Measurements from ENCODE around the gene CLINT1.
"Not testable (repeated sequence)": the region's sequence is repeated elsewhere in the genome, so short reads cannot be mapped to it uniquely, and the experiment has no call there.

The CLINT1 gene

DNA sequence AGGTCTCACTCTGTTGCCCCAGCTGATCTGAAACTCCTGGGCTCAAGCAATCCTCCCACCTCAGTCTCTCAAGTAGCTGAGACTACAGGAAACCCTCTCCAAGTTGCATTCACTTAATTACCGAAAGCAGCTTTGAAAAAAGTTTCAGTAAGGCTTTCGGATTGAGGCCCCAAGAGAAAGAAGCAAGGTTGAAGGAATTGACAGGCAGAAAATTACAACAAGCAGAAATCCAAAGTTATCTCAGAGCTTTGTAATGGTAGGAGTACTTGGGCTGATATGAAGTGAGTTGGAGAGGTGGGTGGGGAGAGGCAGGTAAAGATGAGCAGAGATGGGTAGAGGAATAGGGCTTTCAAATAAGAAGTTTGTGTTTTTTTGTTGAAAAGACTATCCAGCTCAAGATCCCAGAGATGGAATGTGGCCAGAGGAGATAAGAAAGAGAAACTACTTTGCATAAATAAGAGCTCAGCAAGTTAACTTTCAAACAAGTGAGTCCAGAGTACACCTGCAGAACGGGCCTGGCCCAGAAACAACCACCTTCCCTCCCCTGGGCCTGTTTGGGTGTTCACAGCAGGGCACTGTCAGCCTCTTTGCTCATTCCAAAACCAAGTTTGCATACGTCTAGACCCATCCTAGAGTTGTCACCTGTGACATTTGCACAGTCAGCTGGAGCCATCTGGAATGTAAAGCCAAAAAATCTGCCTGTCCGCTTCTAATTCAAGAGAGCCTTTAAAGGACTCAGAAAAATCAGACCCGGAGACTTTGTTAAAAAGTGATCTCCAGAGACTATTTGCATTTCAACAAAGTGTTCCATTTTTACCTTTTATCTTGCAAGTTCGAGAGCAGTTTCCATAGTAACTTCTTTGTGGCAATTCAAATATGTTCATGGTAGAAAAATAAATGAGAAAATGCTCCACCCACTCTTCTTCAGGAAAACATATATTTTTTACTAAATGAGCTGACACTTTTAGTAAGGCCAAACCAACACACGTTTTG, 2.2 kb upstream of the CLINT1 start:
- no peak for DNase-seq (ENCODE audit: low spot score)
- Histone ChIP-seq H3K27ac (no peak overlapping the region), H3K4me3 (no peak overlapping the region)
- TF ChIP-seq, protein P1, sequence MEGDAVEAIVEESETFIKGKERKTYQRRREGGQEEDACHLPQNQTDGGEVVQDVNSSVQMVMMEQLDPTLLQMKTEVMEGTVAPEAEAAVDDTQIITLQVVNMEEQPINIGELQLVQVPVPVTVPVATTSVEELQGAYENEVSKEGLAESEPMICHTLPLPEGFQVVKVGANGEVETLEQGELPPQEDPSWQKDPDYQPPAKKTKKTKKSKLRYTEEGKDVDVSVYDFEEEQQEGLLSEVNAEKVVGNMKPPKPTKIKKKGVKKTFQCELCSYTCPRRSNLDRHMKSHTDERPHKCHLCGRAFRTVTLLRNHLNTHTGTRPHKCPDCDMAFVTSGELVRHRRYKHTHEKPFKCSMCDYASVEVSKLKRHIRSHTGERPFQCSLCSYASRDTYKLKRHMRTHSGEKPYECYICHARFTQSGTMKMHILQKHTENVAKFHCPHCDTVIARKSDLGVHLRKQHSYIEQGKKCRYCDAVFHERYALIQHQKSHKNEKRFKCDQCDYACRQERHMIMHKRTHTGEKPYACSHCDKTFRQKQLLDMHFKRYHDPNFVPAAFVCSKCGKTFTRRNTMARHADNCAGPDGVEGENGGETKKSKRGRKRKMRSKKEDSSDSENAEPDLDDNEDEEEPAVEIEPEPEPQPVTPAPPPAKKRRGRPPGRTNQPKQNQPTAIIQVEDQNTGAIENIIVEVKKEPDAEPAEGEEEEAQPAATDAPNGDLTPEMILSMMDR (IDR thresholded peaks at IDR 0.05): no peak

- peak overlapping the region; percentile 94 for H3K4me3 ChIP-seq
- H3K27ac ChIP-seq: peak overlapping the region; percentile 83 to 91
- no peak for DNase-seq (ENCODE audit: low spot score)
These were observed 256 bp upstream of the CLINT1 start for GRCh38 chr5:157859227-157859575.

DNA sequence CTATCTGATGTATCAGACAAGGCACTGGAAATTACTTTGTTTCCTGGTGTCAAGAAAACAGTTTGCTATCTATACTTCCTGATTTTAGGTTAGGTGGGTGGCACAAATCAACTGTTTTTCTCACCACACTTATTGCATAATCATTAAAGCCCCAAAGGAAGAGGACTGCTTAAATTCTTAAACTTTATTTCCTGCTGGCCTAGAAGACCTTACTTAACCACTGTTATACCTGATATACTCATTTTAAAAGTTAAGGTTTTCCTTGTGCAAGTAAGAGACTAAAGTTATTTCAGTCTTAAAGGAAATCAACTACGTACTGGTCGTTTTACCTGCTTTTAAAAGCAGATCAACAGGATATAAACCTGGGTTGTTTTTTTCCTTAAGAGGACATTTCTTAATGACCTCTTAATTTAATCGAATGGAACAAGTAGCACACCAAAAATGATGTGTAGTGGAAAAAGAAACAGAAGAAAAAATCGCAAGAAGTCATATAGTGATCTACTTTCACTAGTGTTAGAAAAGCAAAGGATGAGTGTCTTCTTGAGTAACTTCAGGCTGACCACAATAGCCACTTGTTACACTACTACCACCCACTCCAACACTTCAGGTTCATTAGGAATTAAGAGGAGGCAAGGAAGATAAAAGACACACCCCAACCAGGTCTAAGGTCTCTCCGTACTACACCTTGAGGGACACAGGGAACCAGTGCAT, 974 bp downstream of the CLINT1 start:
- H3K27ac ChIP-seq: peak overlapping the region; percentile 83 to 91
- DNase-seq (ENCODE audit: low spot score): no peak
- TF ChIP-seq, protein P1 (IDR thresholded peaks at IDR 0.05): no peak
- H3K4me3 ChIP-seq: peak overlapping the region; percentile 94

More at GRCh38 chr5:157859227-157859575, 256 bp upstream of the CLINT1 start:
- TF ChIP-seq, protein P1 (IDR thresholded peaks at IDR 0.05): no peak

- TF ChIP-seq, protein P1 (IDR thresholded peaks at IDR 0.05): peak; percentile 47
- DNase-seq (ENCODE audit: low spot score): no peak
- Histone ChIP-seq H3K27ac (no peak overlapping the region), H3K4me3 (peak overlapping the region; percentile 28)
These were observed 3.4 kb downstream of the CLINT1 start for GRCh38 chr5:157855404-157855994.

DNA sequence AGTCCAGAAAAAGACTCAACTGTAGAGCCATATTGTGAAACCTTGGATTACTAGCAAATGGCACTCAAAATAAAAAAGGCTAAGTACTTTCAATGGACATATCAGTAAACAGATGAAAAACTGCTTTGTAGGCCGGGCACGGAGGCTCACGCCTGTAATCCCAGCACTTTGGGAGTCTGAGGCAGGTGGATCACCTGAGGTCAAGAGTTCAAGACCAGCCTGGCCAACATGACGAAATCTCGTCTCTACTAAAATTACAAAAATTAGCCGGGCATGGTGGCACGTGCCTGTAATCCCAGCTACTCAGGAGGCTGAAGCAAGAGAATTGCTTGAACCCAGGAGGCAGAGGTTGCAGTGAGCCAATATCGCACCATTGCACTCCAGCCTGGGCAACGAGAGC, 5.6 kb downstream of the CLINT1 start:
- not testable (repeated sequence) for DNase-seq (ENCODE audit: low spot score); H3K27ac ChIP-seq; H3K4me3 ChIP-seq

DNA sequence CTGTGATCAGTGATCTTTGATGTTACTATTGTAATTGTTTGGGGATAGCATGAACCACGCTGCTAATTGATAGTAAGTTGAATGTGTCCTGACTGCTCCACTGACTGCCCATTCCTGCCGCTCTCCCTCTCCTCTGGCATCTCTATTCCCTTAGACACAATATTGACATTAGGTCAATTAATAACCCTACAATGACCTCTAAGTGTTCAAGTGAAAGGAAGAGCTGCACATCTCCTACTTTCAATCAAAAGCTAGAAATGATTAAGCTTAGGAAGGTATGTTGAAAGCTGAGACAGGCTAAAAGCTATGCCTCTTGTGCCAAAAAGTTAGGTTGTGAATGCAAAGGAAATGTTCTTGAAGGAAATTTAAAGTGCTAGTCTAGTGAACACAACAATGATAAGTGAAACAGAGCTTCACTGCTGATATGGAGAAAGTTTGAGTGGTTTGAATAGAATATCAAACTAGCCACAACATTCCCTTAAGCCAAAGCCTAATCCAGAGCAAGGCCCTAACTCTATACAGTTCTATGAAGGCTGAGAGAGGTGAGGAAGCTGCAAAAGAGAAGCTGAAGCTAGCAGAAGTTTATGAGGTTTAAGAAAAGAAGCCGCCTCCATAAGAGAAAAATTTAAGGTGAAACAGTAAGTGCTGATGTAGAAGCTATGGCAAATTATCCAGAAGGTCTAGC, 12.9 kb downstream of the CLINT1 start:
- TF ChIP-seq, protein P1 (IDR thresholded peaks at IDR 0.05): no peak
- no peak for DNase-seq (ENCODE audit: low spot score)
- H3K4me3 ChIP-seq: no peak overlapping the region
- no peak overlapping the region for H3K27ac ChIP-seq

DNA sequence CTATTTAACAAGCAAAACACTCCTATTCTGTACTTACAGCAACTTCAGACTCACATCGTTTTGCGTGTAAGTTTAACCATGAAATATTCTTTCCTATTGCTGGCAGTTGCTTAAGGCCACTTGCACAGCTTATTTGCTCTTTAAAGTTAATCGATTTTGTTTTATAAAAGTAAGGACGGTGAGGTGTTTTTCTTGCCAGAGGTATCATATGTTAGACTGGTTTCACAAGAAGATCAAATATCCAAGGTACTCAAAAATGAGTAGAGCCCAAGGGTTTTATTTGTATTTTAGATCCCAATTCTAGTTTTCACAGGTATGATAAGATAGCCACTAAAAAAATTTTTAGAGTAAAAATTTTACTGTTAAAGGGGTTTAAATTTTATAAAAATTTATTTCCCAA, 16.2 kb downstream of the CLINT1 start:
- Histone ChIP-seq H3K27ac (no peak overlapping the region), H3K4me3 (no peak overlapping the region)
- TF ChIP-seq, protein P1 (IDR thresholded peaks at IDR 0.05): no peak
- DNase-seq (ENCODE audit: low spot score): no peak

Data from coronary artery (tissue), 2 donors.